NCI-H1694 treated with DMSO at 0.1 percent for 48 hours (cell line): ENCODE results near the gene MED13.
"Not testable (repeated sequence)": the region's sequence is repeated elsewhere in the genome, so short reads cannot be mapped to it uniquely, and the experiment has no call there.

Source experiments
- DNase-seq: peaks from one replicate; lab custom pipeline; 2025; lab: John Stamatoyannopoulos, UW

The MED13 gene

DNA sequence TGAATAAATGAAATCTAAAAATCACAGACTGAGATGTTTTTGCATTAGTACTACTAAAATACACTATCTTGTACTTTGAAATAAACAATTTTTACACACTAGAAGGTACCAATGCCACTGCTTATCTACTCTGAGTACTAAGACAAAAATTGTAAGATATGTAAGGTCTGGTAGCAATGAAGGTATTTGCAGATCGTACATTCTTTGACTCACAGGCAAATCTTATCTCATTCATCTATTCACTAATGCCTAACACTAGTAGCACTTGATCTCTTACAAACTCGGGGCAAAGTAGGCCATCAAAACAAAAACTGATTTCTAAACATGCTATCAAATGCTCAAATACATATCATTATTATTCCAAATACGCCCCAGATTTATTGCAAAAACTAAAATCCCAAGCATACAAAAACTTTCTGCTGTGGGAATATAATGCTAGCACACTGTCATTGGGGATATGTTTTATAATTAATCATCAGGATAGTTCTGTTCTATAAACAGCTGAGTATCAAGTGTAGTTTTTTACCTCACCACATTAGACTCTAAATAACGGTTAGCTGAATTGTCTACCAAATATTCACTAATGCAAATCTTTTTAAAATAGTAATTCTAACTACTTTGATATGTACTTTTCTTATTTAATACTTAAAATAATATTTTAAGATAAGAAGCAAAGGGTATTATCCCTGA is 68.0 kb downstream of the MED13 start:
- no peak for DNase-seq

DNA sequence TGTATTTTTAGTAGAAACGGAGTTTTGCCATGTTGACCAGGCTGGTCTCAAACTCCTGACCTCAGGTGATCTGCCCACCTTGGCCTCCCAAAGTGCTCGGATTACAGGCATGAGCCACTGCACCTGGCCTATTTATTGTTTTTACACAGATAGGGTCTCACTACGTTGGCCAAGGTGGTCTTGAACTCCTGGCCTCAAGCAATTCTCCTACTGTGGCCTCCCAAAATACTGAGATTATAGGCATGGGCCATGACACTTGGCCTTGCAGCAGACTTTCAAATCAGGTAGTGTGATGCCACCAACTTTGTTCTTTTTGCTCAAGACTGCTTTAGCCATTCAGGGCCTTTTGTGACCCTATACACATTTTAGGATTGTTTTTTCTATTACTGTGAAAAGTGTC is 75.6 kb downstream of the MED13 start:
- no peak for DNase-seq

DNA sequence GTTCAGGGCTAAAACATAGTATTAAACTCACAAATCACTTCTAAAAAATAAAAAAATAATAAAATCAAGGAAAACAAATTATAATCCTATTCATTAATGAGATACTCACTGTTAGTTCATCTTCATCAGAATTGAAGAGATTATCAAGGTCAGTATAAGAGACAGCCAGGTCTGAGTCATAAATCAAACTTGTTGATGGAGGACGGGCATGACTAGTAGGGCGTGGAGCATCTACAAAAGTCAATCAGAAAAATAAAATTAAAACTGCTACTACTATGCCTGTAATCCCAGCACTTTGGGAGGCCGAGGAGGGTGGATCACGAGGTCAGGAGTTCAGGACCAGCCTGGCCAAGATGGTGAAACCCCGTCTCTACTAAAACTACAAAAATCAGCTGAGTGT is 78.2 kb downstream of the MED13 start:
- no peak for DNase-seq

DNA sequence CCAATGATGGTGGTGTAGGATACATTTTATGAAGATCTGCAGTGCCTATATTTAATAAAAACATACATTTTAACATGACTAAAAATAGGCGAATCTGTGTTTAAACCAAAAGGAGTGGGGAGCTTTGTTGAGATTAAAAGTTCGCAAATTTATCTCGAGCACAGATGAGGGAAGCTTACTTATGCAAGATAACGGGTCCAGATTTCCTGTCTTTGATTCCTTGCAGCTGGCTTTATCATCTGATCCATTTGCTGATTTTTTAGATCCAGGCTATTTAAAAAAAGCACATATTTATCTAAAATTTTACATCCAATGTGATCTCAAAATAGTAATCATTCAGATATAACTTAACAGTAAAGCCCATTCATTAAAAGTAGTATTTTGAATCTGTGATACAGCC is 80.3 kb downstream of the MED13 start:
- no peak for DNase-seq

DNA sequence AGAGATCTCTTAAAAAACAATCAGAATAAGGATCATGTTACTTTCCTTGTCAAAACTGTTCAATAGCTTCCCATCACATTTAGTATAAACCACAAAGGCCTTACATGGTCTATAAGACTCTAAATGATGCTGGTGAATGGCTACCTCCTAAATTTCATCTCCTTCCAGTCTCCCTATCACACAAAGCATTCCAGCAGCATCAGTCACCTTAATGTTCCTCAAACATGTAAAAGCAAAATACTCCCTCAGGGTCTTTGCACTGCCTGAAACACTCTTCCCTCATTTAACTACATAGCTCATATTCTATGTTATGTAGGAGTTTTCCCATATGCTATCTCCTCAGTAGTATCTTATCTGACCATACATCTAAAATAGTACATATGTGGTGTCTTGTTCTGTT is 83.8 kb downstream of the MED13 start:
- DNase-seq = no peak

DNA sequence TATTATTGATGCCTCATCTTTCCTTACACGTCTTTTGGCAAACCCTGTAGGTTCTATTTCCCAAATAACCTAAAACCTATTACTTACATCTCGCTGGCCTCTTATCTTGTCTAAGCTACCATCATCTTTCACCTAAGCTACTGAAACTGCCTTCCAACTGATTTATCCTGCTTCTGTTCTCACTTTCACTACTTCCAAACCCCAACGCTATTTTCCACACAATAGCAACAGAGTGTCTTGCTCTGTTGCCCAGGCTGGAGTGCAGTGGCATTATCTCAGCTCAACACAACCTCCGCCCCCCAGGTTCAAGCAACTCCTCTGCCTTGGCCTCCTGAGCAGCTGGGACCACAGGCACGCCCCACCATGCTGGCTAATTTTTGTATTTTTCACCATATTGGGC is 84.5 kb downstream of the MED13 start:
- DNase-seq = no peak

DNA sequence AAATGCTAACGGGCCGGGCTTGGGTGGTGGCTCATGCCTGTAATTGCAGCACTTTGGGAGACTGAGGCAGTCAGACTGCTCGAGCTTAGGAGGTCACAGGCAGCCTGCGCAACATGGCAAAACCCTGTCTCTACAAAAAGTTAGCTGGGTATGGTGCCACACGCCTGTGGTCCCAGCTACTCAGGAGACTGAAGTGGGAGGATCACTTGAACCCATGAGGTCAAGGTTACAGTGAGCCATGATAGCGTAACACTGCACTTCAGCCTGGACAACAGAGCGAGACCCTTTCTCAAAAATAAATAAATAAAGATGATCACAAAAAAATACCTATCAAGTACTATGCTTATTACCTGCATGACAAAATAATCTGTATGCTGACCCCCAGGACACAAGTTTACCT is 91.0 kb downstream of the MED13 start:
- no peak for DNase-seq

DNA sequence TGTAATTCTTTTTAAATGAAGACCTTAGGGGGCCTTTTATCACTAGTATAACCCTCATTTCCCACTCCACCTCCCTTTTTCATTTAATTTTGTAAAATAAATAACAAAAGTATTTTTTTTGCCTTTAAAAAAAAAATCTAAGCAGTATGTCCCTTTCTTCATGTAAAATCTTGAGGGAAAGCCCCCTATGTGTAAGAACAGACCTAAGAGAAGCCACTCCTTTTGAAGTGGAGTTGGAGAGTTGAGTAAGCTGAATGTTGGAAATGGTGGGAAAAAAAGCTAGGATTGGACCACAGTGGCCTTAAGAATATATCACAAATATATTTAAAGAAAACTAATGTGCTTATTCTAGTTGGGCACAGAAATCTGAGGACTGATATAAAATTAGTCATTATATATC is 92.8 kb downstream of the MED13 start:
- no peak for DNase-seq

DNA sequence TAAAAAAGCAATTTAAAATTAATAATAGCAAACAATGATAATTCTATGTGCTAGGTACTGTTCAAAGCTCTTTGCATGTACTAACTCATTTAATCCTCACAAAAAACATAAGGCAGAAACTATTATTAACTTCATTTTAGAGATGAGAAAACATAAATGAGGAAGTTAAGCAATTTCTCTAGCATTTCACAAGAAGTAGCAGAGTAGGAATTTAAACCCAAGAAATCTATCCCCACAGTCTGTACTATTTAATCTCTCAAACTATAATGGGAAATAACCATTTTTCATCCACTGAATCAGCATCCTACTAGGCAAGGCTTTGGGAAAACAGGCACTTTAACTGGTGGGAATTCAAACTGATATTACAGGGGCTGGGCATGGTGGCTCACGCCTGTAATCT is 95.0 kb downstream of the MED13 start:
- no peak for DNase-seq

DNA sequence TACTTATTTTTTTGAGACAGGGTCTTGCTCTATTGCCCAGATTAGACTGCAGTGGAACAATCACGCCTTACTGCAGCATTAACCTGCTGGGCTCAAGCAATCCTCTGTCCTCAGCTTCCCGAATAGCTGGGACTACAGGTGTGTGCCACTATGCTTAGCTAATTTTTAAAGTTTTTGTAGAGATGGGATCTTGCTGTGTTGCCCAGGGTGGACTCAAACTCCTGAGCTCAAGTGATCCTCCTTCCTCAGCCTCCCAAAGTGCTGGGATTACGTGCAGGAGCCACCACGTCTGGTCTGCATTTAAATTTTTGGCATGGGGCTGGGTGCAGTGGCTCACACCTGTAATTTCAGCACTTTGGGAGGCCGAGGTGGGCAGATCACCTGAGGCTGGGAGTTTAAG is 96.3 kb downstream of the MED13 start:
- no peak for DNase-seq

DNA sequence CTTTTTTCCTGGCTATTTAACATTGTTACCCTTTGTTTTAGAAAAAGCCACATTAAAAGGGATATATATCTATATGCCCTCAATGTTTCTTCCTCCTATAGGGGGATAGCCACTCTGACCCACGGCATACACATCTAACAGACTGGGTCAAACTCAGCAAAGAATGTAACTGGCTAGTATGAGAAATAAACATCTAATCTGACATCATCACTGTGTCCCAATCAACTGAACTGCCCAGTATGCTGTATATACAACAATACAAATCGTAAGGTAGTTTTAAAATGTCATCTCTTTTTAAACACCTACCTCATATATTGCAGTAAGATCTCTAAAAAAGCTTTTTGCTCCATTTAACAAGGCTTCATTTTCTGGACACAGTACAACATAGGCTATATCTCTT is 97.3 kb downstream of the MED13 start:
- DNase-seq = no peak

DNA sequence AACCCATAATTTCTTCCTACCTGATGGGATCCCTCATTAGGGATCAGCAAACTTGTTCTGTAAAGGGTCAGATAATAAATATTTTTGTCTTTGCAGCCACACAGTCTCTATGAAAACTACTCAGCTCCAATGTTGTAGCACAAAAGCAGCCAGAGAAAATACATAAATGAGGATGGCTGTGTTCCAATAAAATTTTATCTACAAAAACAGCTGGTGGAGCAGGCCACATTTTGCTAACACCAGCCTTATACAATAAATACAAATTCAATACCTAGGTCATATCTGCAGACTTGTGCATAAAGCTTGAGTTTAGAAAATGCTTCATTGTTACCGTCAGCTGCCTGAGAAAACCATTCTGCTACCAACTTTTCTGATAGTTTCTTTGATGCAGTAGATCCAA is 98.9 kb downstream of the MED13 start:
- peak; percentile 9 for DNase-seq

DNA sequence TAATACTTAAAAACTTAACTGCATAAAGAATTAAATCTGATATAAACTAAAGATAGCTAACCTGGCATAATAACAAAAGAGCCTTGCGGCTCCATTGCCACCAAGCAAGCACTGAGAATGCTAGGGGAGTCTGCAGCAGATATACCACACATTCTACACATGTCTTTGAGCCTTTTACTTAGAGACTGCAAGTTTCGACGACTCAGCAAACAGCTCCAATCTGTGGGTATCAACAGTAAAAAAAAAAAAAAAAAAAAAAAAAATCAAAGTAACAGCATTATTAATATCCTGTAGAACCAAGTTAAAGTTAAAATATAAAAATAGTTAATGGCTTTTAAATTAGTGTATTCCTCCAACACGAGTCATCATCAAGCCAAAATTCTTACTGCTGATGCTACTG is 109.5 kb downstream of the MED13 start:
- no peak for DNase-seq

DNA sequence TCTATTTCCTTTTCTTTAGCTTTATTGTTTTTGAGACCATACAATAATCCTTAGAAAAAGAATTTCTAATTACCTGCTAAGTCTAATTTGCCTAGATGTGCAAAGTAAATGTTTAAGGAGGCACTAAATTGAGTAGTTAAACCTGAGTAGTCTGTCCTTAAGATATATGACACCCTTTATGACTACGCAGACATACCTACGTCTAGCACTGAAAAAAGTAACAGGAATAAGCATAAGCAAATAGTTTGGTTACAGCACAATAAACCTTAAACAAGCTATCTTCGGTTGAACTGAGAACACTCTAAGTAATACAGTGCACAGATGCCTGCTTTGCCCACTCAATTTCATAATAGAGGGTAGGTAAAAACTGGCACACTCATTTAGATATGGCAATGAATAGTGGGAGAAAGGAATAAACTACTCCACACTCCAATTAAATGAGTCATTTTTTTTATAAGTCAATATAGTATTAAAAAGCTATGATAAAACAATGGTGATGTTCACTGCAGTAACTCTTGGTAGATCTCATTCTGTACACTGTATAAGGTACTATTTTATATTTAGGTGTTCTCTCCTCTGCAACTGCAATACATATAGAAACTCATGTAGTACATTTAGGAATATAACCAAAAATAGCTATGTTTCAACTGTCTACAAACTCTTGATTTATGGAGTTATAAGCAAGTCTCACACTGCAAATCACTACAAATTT is 117.6 kb downstream of the MED13 start:
- no peak for DNase-seq

DNA sequence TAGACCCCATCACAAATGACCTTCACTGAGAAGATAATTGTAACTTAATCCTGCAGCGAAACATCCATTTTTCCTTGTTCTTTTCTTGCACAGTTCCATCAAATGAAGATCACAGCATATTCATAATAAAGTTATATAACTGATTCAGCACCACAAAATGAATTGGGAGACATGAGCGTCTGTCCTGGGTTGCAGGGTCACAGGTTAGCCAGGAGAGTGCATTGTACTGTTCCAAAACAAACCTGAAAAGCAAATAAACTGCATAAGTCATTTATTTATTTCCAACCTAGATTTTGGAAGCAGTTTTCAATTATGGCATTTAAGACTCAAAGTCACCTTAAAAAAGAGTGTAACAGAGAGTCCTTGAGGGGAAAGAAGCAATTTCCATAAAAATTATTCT is 118.7 kb downstream of the MED13 start:
- no peak for DNase-seq

DNA sequence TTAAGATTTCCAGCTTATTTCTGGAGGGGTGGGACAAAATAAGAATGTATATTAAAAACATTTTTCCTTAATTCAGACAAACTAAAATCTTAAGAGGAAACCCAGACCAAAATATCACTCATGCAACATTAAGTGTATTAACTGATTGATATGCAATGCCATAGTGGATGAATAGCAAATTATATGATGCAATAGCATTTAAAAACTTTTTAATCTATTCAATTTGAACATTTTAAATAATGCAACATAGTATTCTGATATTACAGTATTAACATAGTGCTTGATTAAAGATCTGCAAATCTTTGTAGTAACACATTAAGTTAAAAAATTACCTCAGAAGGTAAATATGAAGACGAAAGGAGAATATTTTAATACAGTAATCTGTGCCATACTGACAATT is 122.0 kb downstream of the MED13 start:
- no peak for DNase-seq

DNA sequence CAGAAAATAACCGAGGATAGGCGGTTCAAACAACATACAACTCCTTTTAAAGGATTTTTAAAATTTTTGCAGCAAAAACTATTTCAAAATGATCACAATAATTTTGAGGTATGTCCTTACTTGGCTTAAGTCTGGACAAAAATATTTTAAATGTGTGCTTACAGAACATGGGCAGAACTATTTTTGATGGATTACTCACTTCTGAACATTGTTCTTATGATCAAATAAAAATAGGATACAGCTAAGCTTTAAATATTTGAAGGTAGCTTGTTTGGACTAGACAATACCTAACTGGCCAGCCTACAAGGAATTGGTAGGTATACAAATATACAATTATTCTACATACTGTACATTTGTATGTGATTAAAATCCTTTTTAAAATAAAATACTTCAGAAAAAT is 123.0 kb downstream of the MED13 start:
- no peak for DNase-seq

DNA sequence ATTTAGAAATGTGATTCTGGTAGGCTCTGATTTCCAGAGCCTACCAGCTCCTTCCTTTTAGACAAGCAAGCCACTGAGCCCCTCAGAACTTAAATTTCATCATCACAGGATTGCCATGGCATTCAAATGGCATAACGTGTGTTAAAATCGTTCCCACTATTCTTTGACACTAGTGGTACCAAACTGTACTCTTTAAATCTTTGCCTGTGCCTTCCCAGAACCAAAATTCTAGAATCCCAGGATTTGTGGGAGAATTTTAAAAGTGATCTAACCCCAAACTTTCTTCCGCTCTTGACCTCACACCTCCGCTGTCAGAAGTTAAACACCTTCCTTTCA is 137.0 kb downstream of the MED13 start:
- DNase-seq = no peak

DNA sequence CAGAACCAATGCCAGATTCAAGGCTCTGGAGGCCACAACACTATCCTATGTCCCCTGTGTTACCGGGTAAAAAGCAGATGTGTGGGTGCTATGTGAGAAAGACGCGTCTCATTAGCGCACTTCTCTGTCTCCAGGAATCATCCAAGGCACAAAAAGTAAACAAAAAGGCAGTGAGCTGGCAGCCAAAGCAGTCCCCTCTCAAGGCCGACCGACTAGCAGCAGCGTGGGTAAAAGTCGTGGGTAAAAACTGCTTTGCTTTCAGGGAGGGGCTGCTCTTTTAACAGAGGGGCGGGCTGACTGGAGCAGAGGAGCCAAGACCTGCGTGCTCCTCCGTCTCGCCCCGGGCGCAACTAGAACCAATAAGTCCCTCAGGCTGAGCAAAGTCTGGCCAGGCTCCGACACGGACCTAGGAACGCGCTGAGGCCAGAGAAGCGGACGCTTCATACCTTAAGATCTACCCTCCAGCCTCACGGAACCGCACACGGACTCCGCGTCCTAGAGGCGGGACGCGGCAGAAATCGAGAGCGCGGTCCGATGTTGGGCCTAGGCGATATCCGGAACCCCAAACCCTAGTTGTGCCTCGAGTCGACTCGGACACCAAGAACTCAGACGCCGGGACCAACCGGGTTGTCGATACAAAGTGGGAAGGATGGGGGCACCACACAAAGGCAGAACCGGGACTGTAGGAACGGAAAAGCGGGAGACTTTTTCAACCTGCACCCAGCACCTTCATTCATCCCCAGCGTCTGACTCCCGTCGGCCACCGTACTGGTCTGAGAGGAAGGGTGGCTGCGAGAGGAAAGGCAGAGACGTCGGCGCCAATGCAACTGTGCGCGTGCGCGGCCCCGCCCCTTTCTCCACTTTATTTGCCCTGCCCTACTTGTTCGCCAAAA is 137.6 kb downstream of the MED13 start, which contains the start of gene INTS2:
Gene INTS2 (minus strand): TSS at position 775 of the 893 bp plus-strand sequence. CDS start 1,338 bp downstream, outside the sequence.
- peak; percentile 85 for DNase-seq

DNA sequence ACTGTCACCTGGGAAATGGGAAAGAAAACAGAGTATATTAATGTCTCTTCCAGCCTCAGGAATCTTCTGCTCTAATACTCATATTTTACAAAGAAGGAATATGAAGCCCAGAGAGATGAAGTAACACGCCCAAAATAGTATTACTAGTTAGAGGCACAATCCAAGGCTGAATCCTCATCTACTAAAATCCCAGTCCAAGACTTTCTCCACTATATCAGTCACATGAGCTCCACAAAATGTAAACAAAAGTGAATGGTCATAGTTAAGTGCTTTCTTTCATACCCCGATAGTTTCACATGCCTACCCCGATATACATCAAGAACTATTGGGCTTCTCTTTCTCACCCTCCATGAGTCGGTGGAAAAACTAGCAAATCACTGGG is 138.3 kb downstream of the MED13 start:
- no peak for DNase-seq

DNA sequence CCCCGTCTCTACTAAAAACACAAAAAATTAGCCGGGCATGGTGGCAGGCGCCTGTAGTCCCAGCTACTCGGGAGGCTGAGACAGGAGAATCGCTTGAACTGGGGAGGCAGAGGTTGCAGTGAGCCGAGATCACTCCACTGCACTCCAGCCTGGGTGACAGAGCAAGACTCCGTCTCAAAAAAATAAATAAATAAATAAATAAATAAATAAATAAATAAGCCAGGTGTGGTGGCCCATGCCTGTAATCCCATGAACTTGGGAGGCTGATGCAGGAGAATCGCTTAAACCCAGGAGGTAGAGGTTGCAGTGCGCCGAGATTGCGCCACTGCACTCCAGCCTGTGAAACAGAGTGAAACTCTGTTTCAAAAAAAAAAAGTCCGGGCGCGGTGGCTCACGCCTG is 149.9 kb downstream of the MED13 start:
- not testable (repeated sequence) for DNase-seq

DNA sequence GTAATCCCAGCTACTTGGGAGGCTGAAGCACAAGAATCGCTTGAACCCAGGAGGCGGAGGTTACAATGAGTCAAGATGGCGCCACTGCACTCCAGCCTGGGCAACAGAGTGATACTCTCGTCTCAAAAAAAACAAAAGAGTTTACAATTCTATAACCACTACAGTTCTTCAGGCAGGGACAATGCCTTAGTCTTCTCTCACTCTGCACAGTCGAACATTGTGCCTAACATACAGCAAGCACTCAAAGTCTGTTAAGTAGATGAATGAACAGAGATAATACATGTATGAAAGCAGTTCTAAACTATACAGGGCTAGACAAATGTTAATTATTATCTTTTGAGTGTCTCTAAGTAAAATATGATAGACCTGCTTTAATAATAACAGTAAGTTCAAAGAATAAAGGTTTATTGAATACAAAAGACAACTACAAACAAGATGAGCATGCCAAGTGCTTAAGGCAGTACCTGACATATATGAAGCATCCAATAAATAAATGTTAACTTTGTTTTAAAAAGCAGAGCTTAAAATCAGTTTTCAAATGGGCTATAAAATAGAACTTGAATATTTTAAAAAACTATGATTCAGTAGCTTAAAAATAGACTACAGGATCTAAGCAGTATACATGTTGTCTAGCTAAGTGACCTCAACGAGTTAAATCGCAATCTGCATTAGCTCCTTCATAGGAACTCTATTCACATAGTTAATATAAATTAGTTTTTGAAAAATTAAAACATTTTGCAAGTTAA is 156.6 kb downstream of the MED13 start:
- DNase-seq = no peak
